ENCODE data around the gene HIVEP3. TPM values are rescaled to one million over a fixed set of nuclear protein-coding genes. Genes with fewer than 3 reads are reported as not detected.

Gene HIVEP3
- total RNA-seq, 2 donors from 2014 or later = 0.13 to 0.99 TPM

DNA sequence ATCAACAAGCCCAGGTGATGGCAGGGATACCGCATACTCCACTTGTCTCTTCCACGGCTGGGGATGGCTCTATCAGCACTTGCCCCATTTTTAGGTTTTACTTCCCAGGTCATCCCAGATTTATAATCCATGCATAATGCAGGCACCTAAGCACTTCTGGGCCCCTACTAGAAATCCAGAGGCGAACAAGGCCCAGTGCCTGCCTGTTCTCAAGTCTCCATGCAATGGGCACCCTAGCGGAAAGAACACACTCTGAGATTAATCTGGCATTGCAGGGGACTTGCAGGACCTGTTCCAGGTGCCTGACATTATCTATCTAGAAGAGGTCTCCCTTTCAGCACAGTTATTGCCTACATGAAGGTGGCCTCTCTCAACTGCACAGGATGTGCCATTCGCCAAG, 39.8 kb downstream of the HIVEP3 start:
- no peak for DNase-seq
- Mint-ChIP-seq H3K4me1 (peaks cover 31% of the 10 kb centered on the region), H3K36me3 (ENCODE audit: low read depth) (no peaks in the 10 kb centered on the region), H3K27ac (no peak overlapping the region), H3K9me3 (no peaks in the 10 kb centered on the region), H3K4me3 (no peak overlapping the region), H3K27me3 (ENCODE audit: insufficient read depth) (no peaks in the 10 kb centered on the region)
- no peaks in the 10 kb centered on the region for H3K36me3 ChIP-seq (ENCODE audit: control insufficient read depth, insufficient read depth, low read length)
- H3K9me3 ChIP-seq (ENCODE audit: control insufficient read depth, low read length) = no peaks in the 10 kb centered on the region
- no peak overlapping the region for H3K27ac ChIP-seq (ENCODE audit: low read depth, low read length)
- H3K4me3 ChIP-seq (ENCODE audit: low read length) = no peak overlapping the region
- no peaks in the 10 kb centered on the region for H3K27me3 ChIP-seq (ENCODE audit: control insufficient read depth, insufficient read depth, low read length, poor library complexity, severe bottlenecking)
- no peak overlapping the region for H3K9ac ChIP-seq (ENCODE audit: extremely low read depth, low read length, poor library complexity, severe bottlenecking)
- 93% methylated on average over 5 of the region's 5 CpGs for WGBS, 2 experiments (ENCODE audit: insufficient coverage in 1 of 2, insufficient read length in 1 of 2)
- TF ChIP-seq, protein P1, sequence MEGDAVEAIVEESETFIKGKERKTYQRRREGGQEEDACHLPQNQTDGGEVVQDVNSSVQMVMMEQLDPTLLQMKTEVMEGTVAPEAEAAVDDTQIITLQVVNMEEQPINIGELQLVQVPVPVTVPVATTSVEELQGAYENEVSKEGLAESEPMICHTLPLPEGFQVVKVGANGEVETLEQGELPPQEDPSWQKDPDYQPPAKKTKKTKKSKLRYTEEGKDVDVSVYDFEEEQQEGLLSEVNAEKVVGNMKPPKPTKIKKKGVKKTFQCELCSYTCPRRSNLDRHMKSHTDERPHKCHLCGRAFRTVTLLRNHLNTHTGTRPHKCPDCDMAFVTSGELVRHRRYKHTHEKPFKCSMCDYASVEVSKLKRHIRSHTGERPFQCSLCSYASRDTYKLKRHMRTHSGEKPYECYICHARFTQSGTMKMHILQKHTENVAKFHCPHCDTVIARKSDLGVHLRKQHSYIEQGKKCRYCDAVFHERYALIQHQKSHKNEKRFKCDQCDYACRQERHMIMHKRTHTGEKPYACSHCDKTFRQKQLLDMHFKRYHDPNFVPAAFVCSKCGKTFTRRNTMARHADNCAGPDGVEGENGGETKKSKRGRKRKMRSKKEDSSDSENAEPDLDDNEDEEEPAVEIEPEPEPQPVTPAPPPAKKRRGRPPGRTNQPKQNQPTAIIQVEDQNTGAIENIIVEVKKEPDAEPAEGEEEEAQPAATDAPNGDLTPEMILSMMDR (conservative IDR thresholded peaks at IDR 0.05) = no peak
- H3K4me1 ChIP-seq (ENCODE audit: control insufficient read depth, insufficient read depth, low read length) = peaks cover 26% of the 10 kb centered on the region

DNA sequence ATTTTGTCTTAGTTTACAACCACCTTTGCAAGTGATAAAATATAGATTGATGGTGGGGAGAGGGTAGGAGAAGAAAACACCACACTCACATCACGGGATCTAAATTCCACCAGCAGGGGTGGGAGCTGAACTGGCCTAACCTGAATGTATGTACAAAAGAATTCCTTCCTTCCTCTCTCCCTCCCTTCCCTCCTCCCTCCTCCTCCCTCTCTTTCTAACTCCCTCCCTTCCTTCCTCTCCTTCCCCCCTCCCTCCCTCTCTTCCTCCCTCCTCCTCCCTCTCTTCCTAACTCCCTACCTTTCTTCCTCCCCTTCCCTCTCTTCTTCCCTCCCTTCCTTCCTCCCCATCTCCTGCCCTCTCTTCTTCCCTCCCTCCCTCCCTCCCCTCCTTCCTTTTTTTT, 40.2 kb downstream of the HIVEP3 start:
- TF ChIP-seq, protein P1 (conservative IDR thresholded peaks at IDR 0.05) = peak; percentile 33
- no peaks in the 10 kb centered on the region for H3K27me3 ChIP-seq (ENCODE audit: control insufficient read depth, insufficient read depth, low read length, poor library complexity, severe bottlenecking)
- DNase-seq = no peak
- Mint-ChIP-seq H3K4me3 (no peak overlapping the region), H3K27ac (no peak overlapping the region), H3K27me3 (ENCODE audit: insufficient read depth) (no peaks in the 10 kb centered on the region), H3K4me1 (peaks cover 34% of the 10 kb centered on the region), H3K9me3 (no peaks in the 10 kb centered on the region), H3K36me3 (ENCODE audit: low read depth) (no peaks in the 10 kb centered on the region)
- no peak overlapping the region for H3K27ac ChIP-seq (ENCODE audit: low read depth, low read length)
- peaks cover 27% of the 10 kb centered on the region for H3K4me1 ChIP-seq (ENCODE audit: control insufficient read depth, insufficient read depth, low read length)
- WGBS, 2 experiments (ENCODE audit: insufficient coverage in 1 of 2, insufficient read length in 1 of 2) = 75% methylated on average over 1 of the region's 1 CpG; no CpG with 5 or more reads in 1 of the 2 experiments
- no peaks in the 10 kb centered on the region for H3K9me3 ChIP-seq (ENCODE audit: control insufficient read depth, low read length)
- H3K36me3 ChIP-seq (ENCODE audit: control insufficient read depth, insufficient read depth, low read length) = no peaks in the 10 kb centered on the region
- no peak overlapping the region for H3K9ac ChIP-seq (ENCODE audit: extremely low read depth, low read length, poor library complexity, severe bottlenecking)
- H3K4me3 ChIP-seq (ENCODE audit: low read length) = no peak overlapping the region

DNA sequence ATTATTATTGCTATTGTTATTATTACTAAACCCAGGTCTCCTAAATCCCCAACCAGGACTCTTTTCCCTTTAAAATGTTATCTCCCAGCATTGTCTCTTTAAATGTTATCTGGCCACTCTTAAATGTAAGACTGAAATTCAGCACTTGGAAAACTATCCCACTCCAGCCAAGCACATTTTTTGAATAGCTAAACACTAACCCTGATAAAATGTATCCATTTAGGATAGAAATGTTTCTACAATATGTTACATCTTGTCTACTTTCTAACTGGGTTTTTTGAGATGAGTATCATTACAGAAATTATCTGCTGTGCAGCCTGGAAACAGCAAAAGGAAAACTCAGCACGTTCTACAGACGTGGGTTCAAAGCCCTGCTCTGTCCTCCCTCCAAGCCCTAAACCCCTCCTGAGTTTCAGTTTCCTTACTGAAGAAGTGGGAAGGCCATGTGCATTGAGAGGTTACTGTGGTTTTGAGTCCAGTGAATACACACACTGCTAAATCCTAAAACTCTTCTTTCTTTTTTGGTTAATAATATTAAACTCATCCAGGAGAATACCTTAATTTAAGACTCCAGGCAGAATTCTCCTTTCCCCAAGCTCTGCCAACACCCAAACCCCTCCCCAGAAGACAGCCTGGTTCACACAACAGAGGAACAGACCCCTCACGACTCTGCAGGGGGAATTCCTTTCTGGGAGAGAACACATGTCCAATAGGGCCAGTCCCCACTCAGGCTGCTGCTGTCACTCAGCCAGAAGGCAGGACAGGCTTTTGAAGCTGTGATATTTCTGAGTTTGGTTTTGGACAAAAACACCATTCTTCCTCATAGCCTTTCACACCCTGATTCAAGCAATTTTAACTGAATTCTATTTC, 41.9 kb downstream of the HIVEP3 start:
- peaks cover 35% of the 10 kb centered on the region for H3K4me1 Mint-ChIP-seq
- 59% methylated on average over 3 of the region's 3 CpGs; no CpG with 5 or more reads in 1 of the 2 experiments for whole genome bisulfite sequencing, 2 experiments (ENCODE audit: insufficient coverage in 1 of 2, insufficient read length in 1 of 2)
- TF ChIP-seq, protein P1 (conservative IDR thresholded peaks at IDR 0.05) = no peak
- Histone ChIP-seq H3K4me3 (ENCODE audit: low read length) (no peak overlapping the region), H3K9ac (ENCODE audit: extremely low read depth, low read length, poor library complexity, severe bottlenecking) (no peak overlapping the region), H3K27ac (ENCODE audit: low read depth, low read length) (no peak overlapping the region), H3K4me1 (ENCODE audit: control insufficient read depth, insufficient read depth, low read length) (peaks cover 30% of the 10 kb centered on the region), H3K36me3 (ENCODE audit: control insufficient read depth, insufficient read depth, low read length) (no peaks in the 10 kb centered on the region), H3K9me3 (ENCODE audit: control insufficient read depth, low read length) (no peaks in the 10 kb centered on the region), H3K27me3 (ENCODE audit: control insufficient read depth, insufficient read depth, low read length, poor library complexity, severe bottlenecking) (no peaks in the 10 kb centered on the region)
- no peaks in the 10 kb centered on the region for H3K9me3 Mint-ChIP-seq
- no peak overlapping the region for H3K4me3 Mint-ChIP-seq
- H3K36me3 Mint-ChIP-seq (ENCODE audit: low read depth) = no peaks in the 10 kb centered on the region
- DNase-seq = no peak
- no peak overlapping the region for H3K27ac Mint-ChIP-seq
- H3K27me3 Mint-ChIP-seq (ENCODE audit: insufficient read depth) = no peaks in the 10 kb centered on the region
